DMS53 treated with DMSO at 0.1 percent for 48 hours (cell line): ENCODE results near the gene SUGCT.
"Not testable (repeated sequence)": the region's sequence is repeated elsewhere in the genome, so short reads cannot be mapped to it uniquely, and the experiment has no call there.

ENCODE experiments used
- DNase-seq: peaks from one replicate; lab custom pipeline; 2025; ENCODE audit not compliant: unreplicated experiment; lab: John Stamatoyannopoulos, UW

SUGCT gene

DNA sequence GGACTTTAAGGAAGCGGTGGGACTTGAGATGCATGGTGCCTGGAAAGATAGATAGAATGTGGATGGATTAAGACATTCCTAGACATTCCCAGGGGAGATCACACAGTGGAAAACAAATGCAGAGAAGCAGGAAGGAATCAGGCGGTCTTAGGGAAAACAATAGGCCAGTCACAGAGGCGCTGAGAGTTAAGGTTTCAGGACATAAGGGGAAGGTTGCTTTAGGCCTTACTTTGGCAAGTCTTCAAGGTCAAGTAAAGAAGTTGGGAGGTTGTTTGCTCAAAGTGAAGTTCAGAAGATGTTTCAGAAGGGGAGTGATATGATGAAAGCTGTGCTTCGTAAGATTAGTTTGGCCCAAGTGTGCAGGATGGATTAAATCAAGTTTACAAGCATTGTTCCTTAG lies 109.4 kb downstream of the SUGCT start:
- no peak for DNase-seq

DNA sequence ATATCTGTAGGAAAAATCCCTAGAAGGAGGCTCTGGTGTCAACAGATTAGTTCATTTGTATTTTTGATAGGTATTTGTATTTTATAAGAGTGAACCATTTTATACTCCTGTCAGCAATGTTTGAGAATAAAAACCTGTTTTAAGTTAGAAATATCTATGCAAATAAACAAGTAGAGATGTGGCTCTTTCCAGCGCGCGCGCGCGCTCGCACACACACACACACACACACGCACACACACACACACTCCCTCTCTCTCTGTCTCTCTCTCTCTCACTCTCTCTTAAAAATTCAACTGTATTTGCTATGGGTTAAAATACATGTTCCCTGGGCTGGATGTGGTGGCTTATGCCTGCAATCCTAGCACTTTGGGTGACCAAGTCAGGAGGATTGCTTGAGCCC lies 113.9 kb downstream of the SUGCT start:
- DNase-seq = no peak

DNA sequence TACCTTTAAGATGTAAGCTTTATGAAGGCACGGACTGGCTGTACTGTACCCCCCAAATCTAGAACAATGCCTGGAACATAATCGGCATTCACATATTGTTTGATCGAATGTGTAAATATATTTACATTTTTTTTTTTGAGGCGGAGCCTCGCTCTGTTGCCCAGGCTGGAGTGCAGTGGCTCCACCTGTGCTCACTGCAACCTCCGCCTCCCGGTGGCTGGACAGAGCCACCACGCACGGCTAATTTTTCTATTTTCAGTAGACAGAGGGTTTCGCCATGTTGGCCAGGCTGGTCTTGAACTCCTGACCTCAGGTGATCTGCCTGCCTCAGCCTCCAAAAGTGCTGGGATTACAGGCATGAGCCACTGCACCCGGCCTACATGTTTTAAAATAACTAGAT lies 118.6 kb downstream of the SUGCT start:
- not testable (repeated sequence) for DNase-seq

DNA sequence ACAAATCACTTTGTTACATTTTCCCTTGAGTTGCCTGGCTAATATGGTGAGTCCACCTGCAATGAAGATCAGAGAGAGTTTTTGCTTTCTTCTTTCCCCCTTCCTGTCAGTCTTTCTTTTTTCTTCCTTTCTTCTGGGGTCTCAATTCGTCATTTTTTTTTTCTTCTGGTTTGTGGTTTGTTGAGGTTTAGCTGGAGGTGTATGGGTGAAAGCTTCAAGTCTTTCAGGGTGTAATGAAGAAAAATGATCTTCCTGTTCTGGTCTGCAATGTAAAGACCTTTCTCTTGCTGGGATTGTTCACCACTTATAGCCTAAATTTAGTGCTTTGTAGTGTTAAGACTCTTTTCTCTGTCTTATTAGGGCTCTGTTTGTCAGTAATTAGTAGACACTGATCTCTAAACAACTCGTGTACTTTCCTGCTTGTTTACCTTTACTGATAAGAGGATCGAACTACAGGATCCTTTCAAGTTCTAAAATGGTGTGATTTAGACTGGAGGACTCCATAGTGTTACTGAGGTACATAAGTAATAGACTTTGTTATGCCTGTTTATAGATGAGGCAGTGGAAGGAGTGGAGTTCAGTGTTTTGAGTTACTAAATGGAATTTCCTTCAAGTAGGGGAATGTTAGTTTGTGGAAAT lies 129.1 kb downstream of the SUGCT start:
- no peak for DNase-seq

DNA sequence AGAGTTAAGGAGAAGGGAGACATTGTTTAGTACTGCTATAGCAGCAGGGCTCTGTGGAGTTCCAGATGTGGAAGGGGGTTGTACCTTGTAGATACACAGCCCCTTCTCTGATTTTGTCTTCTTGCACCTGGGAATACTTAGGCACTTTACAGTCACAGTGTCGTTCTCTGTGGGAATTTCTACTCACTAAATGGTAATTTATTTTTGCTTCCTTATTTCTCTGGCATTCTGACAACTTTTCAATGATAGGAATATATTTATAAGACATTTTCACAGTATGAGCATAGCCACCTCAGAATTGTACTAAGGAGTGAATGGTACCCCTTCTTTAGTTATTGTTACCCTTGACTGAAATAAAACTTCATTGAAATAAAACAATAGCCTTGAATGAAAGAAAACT lies 132.8 kb downstream of the SUGCT start:
- DNase-seq = no peak

DNA sequence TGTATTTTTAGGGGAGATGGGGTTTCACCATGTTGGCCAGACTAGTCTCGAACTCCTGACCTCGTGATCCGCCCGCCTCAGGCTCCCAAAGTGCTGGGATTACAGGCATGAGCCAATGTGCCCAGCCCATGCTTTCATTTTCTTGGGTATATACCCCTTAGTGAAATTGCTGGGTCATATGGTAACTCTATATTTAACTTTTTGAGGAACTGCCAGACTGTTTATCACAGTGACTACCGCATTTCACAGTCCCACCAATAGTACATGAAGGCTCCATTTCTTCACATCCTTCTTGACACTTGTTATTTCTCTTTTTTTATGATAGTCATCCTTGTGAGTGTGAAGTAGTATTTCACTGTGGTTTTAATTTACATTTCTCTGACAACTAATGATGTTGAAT lies 134.0 kb downstream of the SUGCT start:
- DNase-seq = not testable (repeated sequence)

DNA sequence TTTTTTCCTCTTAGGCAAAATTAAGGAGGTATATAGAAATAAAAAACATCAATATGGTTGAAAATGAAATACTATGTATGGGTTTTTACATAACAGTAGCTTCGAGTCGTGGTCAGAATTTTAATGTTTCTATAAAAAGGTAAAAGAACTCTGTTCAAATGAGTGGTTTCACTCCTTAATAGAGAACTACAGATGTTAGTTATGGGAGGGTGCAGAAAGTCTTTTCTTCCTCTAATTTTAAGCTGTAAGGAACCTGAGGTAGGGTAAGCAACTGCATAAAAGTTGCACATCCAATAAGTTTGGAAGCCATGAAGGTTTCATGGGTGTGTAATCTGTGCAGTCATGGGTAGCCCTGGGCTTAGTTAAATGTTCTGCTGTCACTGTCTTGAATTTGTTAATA lies 141.3 kb downstream of the SUGCT start:
- no peak for DNase-seq

DNA sequence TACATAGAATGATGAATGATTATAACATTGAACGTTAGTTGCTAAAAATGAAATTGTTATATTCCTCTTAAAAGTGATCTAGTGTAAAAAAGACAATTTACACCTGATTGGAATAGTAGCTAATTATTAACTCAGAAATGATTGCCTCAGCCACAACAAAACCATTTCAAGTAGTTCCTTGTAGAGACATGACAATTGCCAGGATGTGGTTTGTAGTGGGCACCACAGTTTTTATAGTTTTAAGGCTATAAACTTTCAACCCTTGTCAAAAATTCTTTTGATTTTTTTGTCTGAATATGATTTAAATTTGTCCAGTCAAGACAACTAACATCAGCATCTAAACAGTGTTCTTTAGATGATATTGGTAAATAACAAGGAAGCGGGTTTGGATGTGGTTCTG lies 145.2 kb downstream of the SUGCT start:
- peak; percentile 7 for DNase-seq

DNA sequence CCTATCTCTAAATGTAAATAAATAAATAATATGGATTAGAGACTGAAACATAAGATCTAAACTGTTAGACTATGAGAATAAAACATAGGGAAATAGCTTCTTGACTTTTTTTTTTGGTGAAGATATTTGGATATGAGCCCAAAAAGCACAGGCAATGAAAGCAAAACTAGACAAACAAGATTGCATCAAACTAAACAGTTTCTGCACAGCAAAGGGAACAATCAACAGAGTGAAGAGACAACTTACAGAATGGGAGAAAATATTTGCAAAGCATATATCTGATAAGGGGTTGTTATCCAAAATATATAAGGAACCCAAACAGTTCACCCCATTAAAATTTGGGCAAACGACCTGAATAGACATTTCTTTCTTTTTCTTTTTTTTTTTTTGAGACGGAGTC lies 148.1 kb downstream of the SUGCT start:
- DNase-seq = no peak

DNA sequence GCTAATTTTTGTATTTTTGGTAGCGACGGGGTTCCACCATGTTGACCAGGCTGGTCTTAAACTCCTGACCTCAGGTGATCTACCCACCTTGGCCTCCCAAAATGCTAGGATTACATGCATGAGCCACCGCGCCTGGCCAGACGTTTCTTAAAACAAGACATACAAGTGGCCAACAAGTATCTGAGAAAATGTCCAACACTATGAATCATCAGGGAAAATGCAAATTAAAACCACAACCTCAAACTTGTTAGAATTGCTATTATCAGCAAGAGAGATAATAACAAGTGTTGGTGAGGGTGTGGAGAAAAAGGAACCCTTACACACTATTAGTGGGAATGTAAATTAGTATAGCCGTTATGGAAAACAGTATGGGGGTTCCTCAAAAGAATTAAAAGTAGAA lies 148.6 kb downstream of the SUGCT start:
- no peak for DNase-seq

DNA sequence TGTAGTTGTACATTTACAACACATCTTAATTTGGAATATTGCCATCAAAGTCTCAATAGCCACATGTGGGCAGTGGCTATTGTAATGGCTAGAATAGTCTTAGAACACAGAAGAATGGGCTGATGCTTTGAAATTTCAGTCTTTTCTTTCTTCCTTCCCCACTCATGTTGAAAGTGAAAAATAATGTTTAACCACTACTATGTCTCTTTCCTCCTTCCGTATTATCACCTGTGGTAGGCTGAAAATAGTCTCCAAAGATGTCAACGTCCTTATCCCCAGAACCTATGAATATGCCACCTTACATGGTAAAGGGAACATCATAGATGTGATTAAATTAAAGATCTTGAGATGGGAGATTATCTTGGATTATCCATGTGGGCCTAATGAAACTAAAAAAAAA lies 154.0 kb downstream of the SUGCT start:
- DNase-seq = no peak

DNA sequence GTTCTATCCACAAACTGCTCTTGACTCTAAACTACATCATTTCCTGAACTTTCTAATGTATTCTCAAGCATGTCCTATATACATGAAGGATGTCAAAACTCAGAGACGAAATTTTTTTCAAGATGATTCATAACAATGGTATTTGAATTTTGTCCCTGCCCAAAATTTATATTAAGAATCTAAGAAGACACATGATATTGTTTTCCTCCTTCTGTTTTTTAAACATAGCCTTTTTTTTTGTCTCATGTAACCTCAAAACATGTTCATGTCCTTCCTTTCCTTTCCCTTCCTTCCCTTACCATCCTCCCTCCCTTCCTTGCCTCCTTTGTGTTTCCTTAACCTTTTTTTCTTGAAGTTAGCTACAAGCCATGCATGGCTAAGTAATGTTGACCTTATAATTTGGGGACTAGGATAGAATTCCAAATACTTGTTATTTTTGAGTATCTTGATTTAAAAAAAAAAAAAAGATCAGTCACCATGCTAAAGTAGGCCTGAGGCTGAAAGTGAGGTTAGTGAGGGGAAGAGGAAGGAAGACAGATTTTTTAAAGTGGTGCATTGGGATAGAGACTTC lies 163.0 kb downstream of the SUGCT start:
- DNase-seq = no peak

DNA sequence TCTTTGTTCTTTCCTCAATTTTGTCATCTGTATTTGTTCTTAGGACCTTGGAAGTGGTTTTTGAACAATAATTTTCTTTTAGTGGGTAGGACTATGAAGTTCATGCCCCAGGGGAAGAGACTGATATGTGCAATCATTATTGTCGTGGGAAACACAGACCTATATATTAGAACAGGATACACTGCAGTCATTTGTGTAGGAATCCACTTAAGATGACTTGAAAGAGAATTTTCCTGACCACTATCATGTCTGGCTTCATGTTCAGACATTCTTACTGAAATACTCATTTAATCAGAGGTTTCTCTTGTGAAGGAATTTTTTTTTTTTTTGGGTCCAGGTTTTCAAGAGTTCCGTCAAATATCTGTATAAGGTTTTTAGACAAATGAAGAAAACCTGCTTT lies 163.6 kb downstream of the SUGCT start:
- no peak for DNase-seq

DNA sequence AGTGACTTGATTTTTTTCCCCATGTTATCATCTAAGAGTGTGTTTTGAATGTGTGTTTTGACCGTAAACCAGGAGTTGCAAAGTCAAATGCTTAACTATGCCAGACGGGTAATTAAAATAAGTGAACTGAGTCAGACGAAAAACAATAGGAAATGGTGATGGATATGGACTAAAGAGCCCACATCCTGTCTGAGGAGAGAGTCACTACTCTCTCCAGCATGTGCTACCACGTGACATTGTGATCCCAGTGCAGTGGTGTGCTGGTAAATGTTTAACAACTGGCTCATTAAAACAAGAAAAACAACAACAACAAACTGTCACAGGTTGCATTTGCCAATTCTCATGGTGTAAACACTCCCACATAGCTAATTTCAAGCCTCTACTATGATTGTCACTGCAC lies 164.3 kb downstream of the SUGCT start:
- DNase-seq = peak; percentile 11

DNA sequence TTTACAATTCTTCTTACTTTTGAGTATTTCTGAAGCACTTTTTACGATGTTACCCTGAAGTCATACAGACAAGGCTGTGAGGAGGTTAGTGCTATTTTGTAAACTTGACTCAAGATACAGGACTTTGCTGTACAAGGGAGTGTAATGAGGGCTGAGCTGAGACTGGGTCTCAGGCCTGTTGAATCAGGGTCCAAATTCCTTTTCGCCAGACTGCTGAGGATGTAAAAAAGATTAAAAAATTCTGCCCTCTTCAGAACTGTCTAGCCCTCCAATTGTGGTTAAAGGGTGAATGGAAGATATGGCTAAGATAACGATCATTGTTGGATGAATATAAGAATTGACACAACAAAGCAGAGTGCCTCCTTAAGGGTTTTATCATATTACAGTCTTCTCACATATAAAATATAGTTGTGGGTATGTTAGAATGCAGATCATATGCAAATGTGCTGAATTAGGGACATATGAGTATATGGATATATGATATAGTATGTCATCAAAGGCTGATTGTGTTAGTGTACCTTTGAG lies 165.4 kb downstream of the SUGCT start:
- no peak for DNase-seq

DNA sequence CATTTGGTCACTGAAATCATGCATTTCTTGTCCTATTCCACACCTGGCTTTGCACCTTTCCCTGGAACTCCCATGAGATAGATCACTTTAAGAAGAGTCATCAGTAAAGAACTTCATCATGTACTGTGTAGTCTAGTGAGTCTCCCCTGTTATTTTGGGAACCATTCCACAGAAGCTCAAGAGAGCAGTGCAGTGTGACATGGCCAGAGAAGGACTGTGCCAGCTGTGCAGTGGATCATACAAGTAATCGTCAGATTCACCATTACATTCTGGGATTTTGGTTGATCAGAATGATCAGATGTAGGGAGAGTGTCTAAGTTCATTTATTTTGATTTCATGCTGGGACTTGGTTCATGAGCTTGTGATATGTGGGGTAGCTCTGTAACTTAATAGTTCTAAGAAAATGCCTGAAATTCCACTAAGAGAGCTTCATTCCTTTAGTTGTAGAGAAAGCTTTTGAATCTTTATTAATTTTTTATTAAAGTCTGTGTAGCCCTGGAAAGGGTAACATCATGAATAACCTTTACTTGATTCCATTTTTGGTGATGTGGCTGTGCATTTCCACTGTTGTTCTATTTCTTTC lies 166.8 kb downstream of the SUGCT start:
- no peak for DNase-seq

DNA sequence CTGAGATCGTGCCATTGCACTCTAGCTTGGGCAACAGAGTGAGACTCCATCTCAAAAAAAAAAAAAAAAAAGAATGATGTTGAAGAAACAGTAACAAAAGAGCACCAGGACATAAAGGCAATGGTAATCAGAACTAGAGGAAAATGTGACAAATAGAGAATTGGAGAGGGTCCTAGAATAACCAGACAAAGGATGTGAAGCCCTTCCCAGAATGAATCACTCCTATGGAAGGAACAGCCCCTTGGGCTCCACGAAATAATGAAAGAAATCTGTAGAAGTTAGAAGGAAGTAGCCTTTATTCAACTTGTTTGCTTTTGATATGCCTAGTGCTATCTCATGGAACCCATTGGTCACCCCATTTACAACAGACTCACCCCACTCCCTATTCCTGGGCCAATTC lies 169.2 kb downstream of the SUGCT start:
- DNase-seq = no peak

DNA sequence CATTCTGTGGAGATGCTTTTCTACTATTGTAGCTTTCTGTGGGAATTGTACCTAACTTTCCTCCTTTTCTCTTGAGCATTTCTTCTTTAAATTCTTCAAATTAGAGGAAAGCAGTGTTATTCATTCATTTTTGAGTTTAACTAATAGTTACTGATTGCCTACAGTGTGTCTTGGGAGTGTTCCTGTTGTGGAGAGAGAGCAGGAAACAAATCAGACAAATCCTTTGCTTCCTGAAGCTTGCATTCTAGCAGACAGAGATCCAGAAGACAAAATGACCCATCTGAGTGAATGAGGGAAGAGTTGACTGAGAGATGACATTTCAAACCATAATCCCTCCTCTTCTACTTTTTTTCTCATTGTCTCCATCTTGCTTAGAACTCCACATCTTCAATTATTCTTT lies 170.4 kb downstream of the SUGCT start:
- DNase-seq = no peak

DNA sequence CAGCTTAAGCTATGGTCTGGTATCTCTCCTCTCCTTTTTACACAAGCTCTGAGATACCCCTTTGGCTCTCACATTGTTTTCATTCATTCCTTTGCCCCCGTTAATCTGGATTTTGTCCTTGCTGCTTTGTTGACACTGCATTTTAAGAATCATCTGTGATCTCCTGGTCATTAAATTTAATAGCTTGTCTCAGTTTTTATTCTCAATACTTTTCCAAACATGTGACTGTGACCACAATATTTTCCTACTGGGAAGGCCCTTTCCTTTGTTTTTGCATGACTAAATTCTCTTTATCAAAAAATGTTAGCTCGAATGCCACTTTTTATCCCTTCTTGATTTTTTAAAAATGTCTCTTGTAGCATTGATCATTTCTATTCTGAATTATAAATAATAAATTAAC lies 171.2 kb downstream of the SUGCT start:
- DNase-seq = no peak

DNA sequence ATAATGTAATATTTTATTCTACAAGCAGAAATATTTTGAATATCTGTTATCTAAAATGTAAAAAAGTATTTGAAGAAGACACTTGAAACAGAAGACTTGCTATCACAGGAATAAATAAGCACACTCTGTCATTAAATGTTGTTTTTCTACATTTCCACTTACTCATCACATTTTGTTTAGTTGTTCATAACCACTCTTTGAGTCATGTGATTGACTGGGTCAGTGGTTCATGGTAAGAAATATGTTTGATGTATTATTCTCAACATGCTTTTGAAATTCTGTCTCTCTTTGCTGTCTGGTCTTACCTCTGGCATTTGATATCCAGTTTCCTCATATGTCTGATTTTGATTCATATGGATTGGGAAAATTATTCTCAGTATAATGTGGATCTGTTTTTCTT lies 171.8 kb downstream of the SUGCT start:
- no peak for DNase-seq

DNA sequence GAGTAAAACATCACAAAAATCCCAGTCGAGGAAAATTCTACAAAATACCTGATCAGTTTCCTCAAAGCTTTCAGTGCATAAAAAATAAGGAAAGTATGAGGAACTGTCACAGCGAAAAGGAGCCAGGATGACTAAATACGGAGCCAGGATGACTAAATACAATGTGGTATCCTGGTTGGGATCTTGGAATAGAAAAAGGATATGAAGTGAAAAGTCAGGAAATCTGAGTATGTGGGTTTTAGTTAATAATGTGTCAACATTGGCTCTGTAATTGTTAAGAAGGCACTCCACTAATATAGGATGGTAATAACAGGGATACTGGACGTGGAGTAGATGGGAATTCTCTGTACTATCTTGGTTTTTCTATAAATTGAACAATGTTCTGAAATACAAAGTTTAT lies 175.5 kb downstream of the SUGCT start:
- no peak for DNase-seq

DNA sequence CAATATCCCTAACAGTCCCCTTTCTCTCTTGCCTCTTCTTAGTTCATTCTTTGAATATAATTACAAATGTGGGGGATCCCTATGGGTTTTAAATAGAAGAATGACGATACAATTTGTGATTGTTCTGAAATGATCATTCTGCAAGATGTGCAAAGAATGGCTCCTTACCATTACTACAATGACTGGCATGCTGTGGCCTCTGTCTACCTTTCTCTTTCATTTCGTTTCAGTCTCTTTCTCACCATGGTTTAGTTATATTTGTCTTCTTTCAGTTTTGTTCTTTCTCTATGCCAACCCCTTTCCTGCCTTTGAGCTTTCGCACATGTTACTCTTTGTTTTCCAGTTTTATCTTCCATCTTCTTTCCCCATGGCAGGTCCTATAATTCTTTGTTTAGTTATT lies 176.5 kb downstream of the SUGCT start:
- DNase-seq = no peak

DNA sequence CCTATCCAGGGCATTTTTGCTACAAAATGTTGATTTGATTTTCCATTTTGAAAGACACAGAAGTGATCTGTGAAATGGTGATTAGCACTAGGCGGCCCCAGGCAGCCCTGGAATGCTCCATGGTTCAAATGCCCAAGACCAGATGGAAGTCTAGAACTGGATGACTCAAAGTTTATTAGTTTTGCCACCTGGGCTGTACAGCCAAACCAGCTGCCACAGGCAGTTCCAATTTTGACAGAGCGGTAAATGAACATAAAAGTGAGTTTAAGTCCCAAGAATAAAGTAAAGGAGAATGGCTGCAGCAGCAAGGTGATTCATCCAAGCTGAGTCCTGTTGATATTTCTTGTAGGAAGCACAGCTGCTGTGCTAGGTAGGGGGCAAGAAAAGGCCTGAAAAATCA lies 180.5 kb downstream of the SUGCT start:
- DNase-seq = no peak
